SK-N-SH (cell line): Measurements from ENCODE around the gene ENTPD6. TPM values are rescaled to one million over a fixed set of nuclear protein-coding genes. Genes with fewer than 3 reads are reported as not detected.

Experiments used
- CTCF ChIA-PET: fragments of 300-600, 350-600 bp; formaldehyde crosslinking; extraction: SDS; loops from one replicate; lab custom pipeline; 2021; lab: Yijun Ruan, JAX
- POLR2A ChIA-PET: fragments of 350-600 bp; sonication (Branson Sonifier 250); formaldehyde crosslinking; extraction: SDS; loops from one replicate; lab custom pipeline; 2020; ENCODE audit warnings: antibody characterized with exemption, inconsistent platforms; lab: Yijun Ruan, JAX
- DNase-seq: peaks from one replicate; pipeline ENCODE4 v3.0.0; 2012
- H2AFZ ChIP-seq: fragments of 200-600 bp; sonication (generic); 2 replicates; pipeline ENCODE4 v1.8.1; 2016; ENCODE audit warnings: antibody characterized with exemption, mild to moderate bottlenecking, low read depth
- H3F3A ChIP-seq: fragments of 200-600 bp; sonication (generic); replicated peaks from 2 replicates; pipeline ENCODE3; 2016; ENCODE audit warnings: antibody characterized with exemption, mild to moderate bottlenecking; ENCODE audit not compliant: insufficient read depth
- H3K27ac ChIP-seq, 2 experiments: fragments of 200-500 bp in 1 of 2; fragments of 200-600 bp in 1 of 2; sonication (Bioruptor generic) in 1 of 2; sonication (generic), shearing (Covaris generic) in 1 of 2; 2 replicates each; pipeline versions ENCODE4 v1.5.1 to v1.6.1; 2014 to 2016; ENCODE audit warnings: low read depth in 2 of 2, inconsistent platforms in 1 of 2, low read length in 1 of 2, mild to moderate bottlenecking in 1 of 2, mixed read lengths in 1 of 2
- H3K27me3 ChIP-seq: fragments of 200-600 bp; sonication (generic), shearing (Covaris generic); 2 replicates; pipeline ENCODE4 v1.6.1; 2016; ENCODE audit warnings: mixed run types; ENCODE audit not compliant: insufficient read depth
- H3K36me3 ChIP-seq, 2 experiments: fragments of 200-500 bp in 1 of 2; fragments of 200-600 bp in 1 of 2; sonication (Bioruptor generic) in 1 of 2; sonication (generic) in 1 of 2; replicated peaks in 1 of 2; 2 replicates each; pipeline versions ENCODE3 to v1.5.1; 2014 to 2016; ENCODE audit warnings: low read length in 1 of 2, mild to moderate bottlenecking in 1 of 2; ENCODE audit not compliant: insufficient read depth in 2 of 2, control insufficient read depth in 1 of 2
- H3K4me1 ChIP-seq, 2 experiments: fragments of 200-500 bp in 1 of 2; fragments of 200-600 bp in 1 of 2; sonication (Bioruptor generic) in 1 of 2; sonication (generic), shearing (Covaris generic) in 1 of 2; 2 replicates each; pipeline versions ENCODE4 v1.5.1 to v1.6.1; 2014 to 2016; ENCODE audit warnings: low read depth in 1 of 2, low read length in 1 of 2, mixed run types in 1 of 2; ENCODE audit not compliant: insufficient read depth in 2 of 2, control insufficient read depth in 1 of 2
- H3K4me2 ChIP-seq: fragments of 200-600 bp; sonication (generic), shearing (Covaris generic); 2 replicates; pipeline ENCODE4 v1.6.1; 2017; ENCODE audit warnings: mixed run types
- H3K4me3 ChIP-seq, 2 experiments: fragments of 200-500 bp in 1 of 2; fragments of 200-600 bp in 1 of 2; sonication (Bioruptor generic) in 1 of 2; sonication (generic), shearing (Covaris generic) in 1 of 2; 2 replicates each; pipeline versions ENCODE4 v1.5.1 to v1.8.1; 2014 to 2016; ENCODE audit warnings: low read depth in 2 of 2, inconsistent platforms in 1 of 2, low read length in 1 of 2, mild to moderate bottlenecking in 1 of 2, mixed read lengths in 1 of 2, moderate library complexity in 1 of 2
- H3K79me2 ChIP-seq: fragments of 200-600 bp; sonication (generic); 2 replicates; pipeline ENCODE4 v1.8.1; 2017; ENCODE audit warnings: mild to moderate bottlenecking; ENCODE audit not compliant: insufficient read depth
- H3K9ac ChIP-seq: fragments of 200-600 bp; sonication (generic); 2 replicates; pipeline ENCODE4 v1.6.1; 2017; ENCODE audit warnings: mixed run types
- H3K9me2 ChIP-seq: fragments of 200-600 bp; sonication (generic); 2 replicates; pipeline ENCODE4 v1.6.1; 2017; ENCODE audit warnings: mixed run types
- H3K9me3 ChIP-seq: fragments of 200-600 bp; sonication (generic); 2 replicates; pipeline ENCODE4 v1.6.1; 2017; ENCODE audit warnings: mixed run types, mild to moderate bottlenecking, moderate library complexity
- H4K20me1 ChIP-seq: fragments of 200-600 bp; sonication (generic); 2 replicates; pipeline ENCODE4 v1.6.1; 2017; ENCODE audit warnings: mild to moderate bottlenecking, mixed run types; ENCODE audit not compliant: insufficient read depth
- ELF1 ChIP-seq: IDR thresholded peaks from 2 replicates; pipeline ENCODE4 v1.4.0; 2012
- EP300 ChIP-seq, 2 experiments: IDR thresholded peaks; 2 replicates each; pipeline versions ENCODE4 v1.4.0 to v1.6.1; 2012; ENCODE audit warnings: borderline replicate concordance in 1 of 2, low read depth in 1 of 2, low read length in 1 of 2
- EZH2phosphoT487 ChIP-seq: fragments of 200-600 bp; sonication (generic); IDR thresholded peaks from 2 replicates; pipeline ENCODE4 v1.6.1; 2017; ENCODE audit warnings: low read depth, mixed run types, mild to moderate bottlenecking, antibody characterized with exemption, moderate library complexity, borderline replicate concordance
- FOSL2 ChIP-seq: IDR thresholded peaks from 2 replicates; pipeline ENCODE4 v1.4.0; 2012; ENCODE audit warnings: low read depth, mild to moderate bottlenecking, moderate library complexity, borderline replicate concordance
- FOXJ3 ChIP-seq: sonication (generic); formaldehyde crosslinking; IDR thresholded peaks from 2 replicates; pipeline ENCODE4 v1.5.1; 2020; ENCODE audit warnings: mild to moderate bottlenecking, missing genetic modification reagents
- FOXM1 ChIP-seq: IDR thresholded peaks from 2 replicates; pipeline ENCODE4 v1.4.0; 2012; ENCODE audit warnings: low read depth, mild to moderate bottlenecking
- GABPA ChIP-seq: IDR thresholded peaks from 2 replicates; pipeline ENCODE4 v1.4.0; 2012; ENCODE audit warnings: low read depth, mild to moderate bottlenecking
- GATA2 ChIP-seq: sonication (generic); formaldehyde crosslinking; IDR thresholded peaks from 2 replicates; pipeline ENCODE4 v1.5.0; 2020; ENCODE audit warnings: mild to moderate bottlenecking, missing genetic modification reagents
- IRF3 ChIP-seq: fragments of 150-350 bp; IDR thresholded peaks from 2 replicates; pipeline ENCODE4 v1.6.1; 2016; ENCODE audit warnings: mild to moderate bottlenecking, low read depth, low read length
- JUND ChIP-seq: IDR thresholded peaks from 2 replicates; pipeline ENCODE4 v1.4.0; 2012
- MEF2A ChIP-seq: IDR thresholded peaks from 2 replicates; pipeline ENCODE4 v1.4.0; 2012; ENCODE audit warnings: low read depth, borderline replicate concordance
- NFIC ChIP-seq: IDR thresholded peaks from 2 replicates; pipeline ENCODE4 v1.4.0; 2012; ENCODE audit warnings: borderline replicate concordance
- RAD21 ChIP-seq: IDR thresholded peaks from 2 replicates; pipeline ENCODE4 v1.6.1; 2012; ENCODE audit warnings: mild to moderate bottlenecking, low read length
- RCOR1 ChIP-seq: fragments of 150-350 bp; IDR thresholded peaks from 2 replicates; pipeline ENCODE4 v1.6.1; 2017; ENCODE audit warnings: antibody characterized with exemption, low read length
- RXRA ChIP-seq: IDR thresholded peaks from 2 replicates; pipeline ENCODE4 v1.4.0; 2012; ENCODE audit warnings: low read depth, mild to moderate bottlenecking, borderline replicate concordance
- SIN3A ChIP-seq: IDR thresholded peaks from 2 replicates; pipeline ENCODE4 v1.6.1; 2012; ENCODE audit warnings: low read depth, mild to moderate bottlenecking, low read length, moderate library complexity, borderline replicate concordance
- SMC3 ChIP-seq: IDR thresholded peaks from 2 replicates; pipeline ENCODE4 v1.6.1; 2012; ENCODE audit warnings: low read depth, low read length, improper control_type of control experiment
- TAF1 ChIP-seq: IDR thresholded peaks from 2 replicates; pipeline ENCODE4 v1.6.1; 2012; ENCODE audit warnings: low read depth, mild to moderate bottlenecking, low read length, moderate library complexity, borderline replicate concordance
- TCF12 ChIP-seq: IDR thresholded peaks from 2 replicates; pipeline ENCODE4 v1.4.0; 2012
- USF1 ChIP-seq: IDR thresholded peaks from 2 replicates; pipeline ENCODE4 v1.4.0; 2012; ENCODE audit warnings: low read depth, borderline replicate concordance
- YY1 ChIP-seq: IDR thresholded peaks from 2 replicates; pipeline ENCODE4 v1.4.0; 2012; ENCODE audit warnings: low read depth, mild to moderate bottlenecking
- ZBTB33 ChIP-seq: IDR thresholded peaks from 2 replicates; pipeline ENCODE4 v1.4.0; 2012; ENCODE audit warnings: low read depth, borderline replicate concordance
- WGBS: methylation state at CpG from one replicate; pipeline ENCODE4 v1.1.6; 2017; ENCODE audit warnings: low lambda C conversion rate; 5-methylcytosine and 5-hydroxymethylcytosine counted together
- polyA plus RNA-seq, 3 experiments: library from polyadenylated mRNA; depleted of rRNA; stranded (reverse); fragments of >200 nt; gene quantifications; 2 replicates each; pipeline ENCODE4 v1.2.3, GENCODE V29; 2012

Gene ENTPD6
- polyA plus RNA-seq, 1 of the 3 experiments (the other 2 are of a cell fraction): 76.1 TPM

GRCh38 chr20:25242231-25242630, 46.7 kb downstream of the ENTPD6 start:
- WGBS: 81% methylated on average over 10 of the region's 10 CpGs
- Histone ChIP-seq H3K9me3 (no peaks in the 10 kb centered on the region), H3K4me2 (no peak overlapping the region), H3K27ac (no peak overlapping the region), H3K4me1 (peaks cover 15 to 17% of the 10 kb centered on the region in 2 experiments; a peak in 3 of 4 replicates), H3K9ac (no peak overlapping the region), H3K4me3 (no peak overlapping the region), H2AFZ (no peak overlapping the region)
- peak; percentile 52 for DNase-seq
- TF ChIP-seq NFIC (no peak), RCOR1 (0 out of 2 replicates have a peak, but pooled peaks have one; percentile 16), EZH2phosphoT487 (no peak), EP300 (IDR thresholded peaks at IDR 0.05; ENCODE audit: borderline replicate concordance in 1 of 2, low read depth in 1 of 2, low read length in 1 of 2) (peak in 1 of 2 experiments; percentile 33; a peak in 1 of 4 replicates)
- TF ChIP-seq, all 33 proteins: peak for 2
- ChIA-PET CTCF (interaction anchor here (1.2 to 1.6 kb wide), 2 partner anchors 9 to 53 kb away, joined by 3 to 4 read pairs; no protein-coding TSS in a partner anchor), POLR2A (no interaction called here)
- Histone ChIP-seq H4K20me1 (no peaks in the 10 kb centered on the region), H3K36me3 (peaks cover 0 to 4% of the 10 kb centered on the region in 2 experiments), H3K79me2 (no peaks in the 10 kb centered on the region), H3F3A (peaks cover 19% of the 10 kb centered on the region), H3K9me2 (no peaks in the 10 kb centered on the region), H3K27me3 (no peaks in the 10 kb centered on the region)

- Histone ChIP-seq H3K79me2 (peaks cover 1% of the 10 kb centered on the region), H3K27me3 (no peaks in the 10 kb centered on the region), H3K27ac (no peak overlapping the region), H3K9me2 (no peaks in the 10 kb centered on the region), H3K9me3 (no peaks in the 10 kb centered on the region), H3K9ac (no peak overlapping the region), H3K36me3 (peaks cover 0 to 4% of the 10 kb centered on the region in 2 experiments), H3K4me3 (no peak overlapping the region), H3K4me2 (no peak overlapping the region), H3F3A (peaks cover 14% of the 10 kb centered on the region), H3K4me1 (peaks cover 4 to 21% of the 10 kb centered on the region in 2 experiments; a peak in 3 of 4 replicates), H4K20me1 (no peaks in the 10 kb centered on the region), H2AFZ (no peak overlapping the region)
- ChIA-PET CTCF (interaction anchor here (1.0 to 1.6 kb wide), 3 partner anchors 11 to 51 kb away, joined by 3 to 4 read pairs (median 3); no protein-coding TSS in a partner anchor), POLR2A (no interaction called here)
- no peak for DNase-seq
- TF ChIP-seq USF1 (no peak), TAF1 (no peak), JUND (no peak), SIN3A (no peak), ELF1 (no peak), MEF2A (no peak), GATA2 (CRISPR knock-in tag) (no peak), FOXM1 (no peak), RAD21 (no peak), TCF12 (no peak), GABPA (no peak), YY1 (no peak), FOSL2 (no peak), FOXJ3 (CRISPR knock-in tag) (no peak), ZBTB33 (no peak), EP300 (IDR thresholded peaks at IDR 0.05; ENCODE audit: borderline replicate concordance in 1 of 2, low read depth in 1 of 2, low read length in 1 of 2) (no peak), IRF3 (no peak), SMC3 (no peak), RXRA (no peak)
Observed at GRCh38 chr20:25243416-25243979, 48.0 kb downstream of the ENTPD6 start.
